ENCODE results near the gene UVRAG.

DNA sequence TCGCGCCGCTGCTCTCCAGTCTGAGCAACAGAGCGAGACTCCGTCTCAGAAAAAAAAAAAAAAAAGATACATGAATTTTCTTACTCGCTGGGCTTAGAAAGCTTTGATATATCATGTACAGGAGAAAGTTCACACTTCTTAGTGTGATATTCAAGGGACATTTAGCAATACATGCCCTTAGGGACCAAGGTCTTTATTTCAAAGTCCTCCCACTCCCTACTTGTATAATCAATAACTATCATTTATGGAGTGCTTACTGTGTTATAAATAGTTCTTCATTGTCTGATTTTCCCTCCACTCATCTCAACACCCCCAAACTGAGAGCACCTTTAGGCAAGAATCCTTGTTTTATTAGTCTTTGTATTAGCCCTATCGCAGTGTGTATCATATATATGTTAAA is 103.3 kb downstream of the UVRAG start:
- TF ChIP-seq, protein P1, sequence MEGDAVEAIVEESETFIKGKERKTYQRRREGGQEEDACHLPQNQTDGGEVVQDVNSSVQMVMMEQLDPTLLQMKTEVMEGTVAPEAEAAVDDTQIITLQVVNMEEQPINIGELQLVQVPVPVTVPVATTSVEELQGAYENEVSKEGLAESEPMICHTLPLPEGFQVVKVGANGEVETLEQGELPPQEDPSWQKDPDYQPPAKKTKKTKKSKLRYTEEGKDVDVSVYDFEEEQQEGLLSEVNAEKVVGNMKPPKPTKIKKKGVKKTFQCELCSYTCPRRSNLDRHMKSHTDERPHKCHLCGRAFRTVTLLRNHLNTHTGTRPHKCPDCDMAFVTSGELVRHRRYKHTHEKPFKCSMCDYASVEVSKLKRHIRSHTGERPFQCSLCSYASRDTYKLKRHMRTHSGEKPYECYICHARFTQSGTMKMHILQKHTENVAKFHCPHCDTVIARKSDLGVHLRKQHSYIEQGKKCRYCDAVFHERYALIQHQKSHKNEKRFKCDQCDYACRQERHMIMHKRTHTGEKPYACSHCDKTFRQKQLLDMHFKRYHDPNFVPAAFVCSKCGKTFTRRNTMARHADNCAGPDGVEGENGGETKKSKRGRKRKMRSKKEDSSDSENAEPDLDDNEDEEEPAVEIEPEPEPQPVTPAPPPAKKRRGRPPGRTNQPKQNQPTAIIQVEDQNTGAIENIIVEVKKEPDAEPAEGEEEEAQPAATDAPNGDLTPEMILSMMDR (conservative IDR thresholded peaks at IDR 0.05; ENCODE audit: low read depth, low read length) = no peak
- TF ChIP-seq, protein P2, sequence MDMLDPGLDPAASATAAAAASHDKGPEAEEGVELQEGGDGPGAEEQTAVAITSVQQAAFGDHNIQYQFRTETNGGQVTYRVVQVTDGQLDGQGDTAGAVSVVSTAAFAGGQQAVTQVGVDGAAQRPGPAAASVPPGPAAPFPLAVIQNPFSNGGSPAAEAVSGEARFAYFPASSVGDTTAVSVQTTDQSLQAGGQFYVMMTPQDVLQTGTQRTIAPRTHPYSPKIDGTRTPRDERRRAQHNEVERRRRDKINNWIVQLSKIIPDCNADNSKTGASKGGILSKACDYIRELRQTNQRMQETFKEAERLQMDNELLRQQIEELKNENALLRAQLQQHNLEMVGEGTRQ (IDR thresholded peaks at IDR 0.05; ENCODE audit: low read depth, low read length) = no peak
- no peak for TF ChIP-seq SMC3 (IDR thresholded peaks at IDR 0.05; ENCODE audit: low read depth, low read length)
- TF ChIP-seq FOS (IDR thresholded peaks at IDR 0.05; ENCODE audit: low read depth, low read length) = no peak

Data from IMR-90 (cell line).